GM19099 (cell line): ENCODE results near the gene ALOX5AP.

ENCODE experiments used
- POLR2A ChIP-seq: IDR thresholded peaks from 3 replicates; pipeline ENCODE4 v1.6.1; 2011; ENCODE audit warnings: low read depth; ENCODE audit not compliant: insufficient read length; ENCODE audit errors: extremely low read depth

The ALOX5AP gene

DNA sequence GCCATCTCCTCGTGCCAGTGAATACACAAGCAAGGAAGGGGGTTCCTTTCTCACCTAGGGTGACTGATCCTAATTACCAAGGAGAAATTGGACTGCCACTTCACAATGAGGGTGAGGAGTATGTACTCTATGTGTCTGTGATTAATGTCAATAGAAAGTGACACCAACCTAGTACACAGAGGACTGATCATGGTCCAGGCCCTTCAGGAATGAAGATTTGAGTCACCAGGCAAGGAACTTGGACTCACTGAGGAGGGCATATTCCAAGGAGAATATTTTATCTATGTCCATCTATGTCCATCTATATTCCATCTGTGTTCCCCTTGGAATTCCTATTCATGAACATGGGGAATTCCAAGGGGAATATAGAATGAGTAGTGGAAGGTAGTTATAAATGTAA lies 9.2 kb upstream of the ALOX5AP start:
- TF ChIP-seq POLR2A, result no peak

DNA sequence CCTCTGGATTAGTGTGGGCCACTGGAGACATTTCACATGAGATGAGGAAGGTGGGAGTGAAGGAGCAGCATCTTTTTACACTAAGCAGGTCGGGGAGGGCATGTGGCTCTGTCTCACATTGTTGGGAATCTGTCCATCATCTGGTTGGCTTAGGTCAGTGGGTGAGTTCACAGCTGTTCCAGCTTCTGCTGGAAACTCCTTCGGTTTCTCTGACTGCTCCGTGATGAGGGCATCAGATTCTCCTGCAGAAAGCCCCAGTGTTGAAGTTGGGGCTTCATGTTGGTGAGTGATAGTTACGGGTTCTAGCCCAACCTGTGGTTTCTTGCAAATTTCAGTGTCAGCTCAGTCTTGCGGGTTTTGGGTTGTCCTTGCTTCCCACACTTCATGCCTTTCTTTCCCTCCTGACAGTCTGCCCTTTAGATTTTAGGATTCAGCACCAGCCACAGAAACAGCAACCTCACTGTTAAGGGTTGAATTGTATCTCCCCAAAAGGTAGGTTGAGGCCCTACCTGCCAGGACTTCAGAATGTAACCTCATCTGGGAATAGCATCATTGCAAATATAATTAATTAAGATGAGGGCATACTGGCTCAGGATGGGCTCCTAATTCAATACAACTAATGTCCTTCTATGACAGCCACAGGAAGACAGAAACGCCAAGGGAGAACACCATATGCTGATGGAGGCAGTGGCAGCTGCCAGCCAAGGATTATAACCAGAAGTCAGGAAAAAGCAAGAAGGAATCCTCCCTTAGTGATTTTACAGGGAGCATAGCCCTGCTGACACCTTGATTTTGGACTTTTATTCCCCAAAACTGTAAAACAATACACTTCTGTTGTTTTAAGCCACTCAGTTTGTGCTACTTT lies 7.6 kb upstream of the ALOX5AP start:
- TF ChIP-seq POLR2A, result no peak

DNA sequence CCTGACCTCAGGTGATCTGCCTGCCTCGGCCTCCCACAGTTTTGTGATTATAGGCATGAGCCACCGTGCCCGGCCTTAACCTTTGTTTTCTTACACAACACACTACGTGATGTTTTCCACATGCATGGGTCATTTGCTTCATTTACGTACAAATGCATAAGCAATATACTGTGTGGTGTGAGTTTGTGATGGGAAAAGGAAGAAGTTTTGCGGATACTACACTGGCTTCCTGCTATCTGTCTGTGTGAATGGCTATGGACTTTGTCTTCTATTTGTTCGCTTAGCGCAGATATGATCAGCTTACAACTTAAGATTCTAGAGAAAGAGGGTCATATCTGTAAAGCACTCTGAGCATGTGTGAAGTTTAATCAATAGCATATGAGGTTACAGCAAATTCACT lies 5.5 kb upstream of the ALOX5AP start:
- TF ChIP-seq POLR2A, result no peak

DNA sequence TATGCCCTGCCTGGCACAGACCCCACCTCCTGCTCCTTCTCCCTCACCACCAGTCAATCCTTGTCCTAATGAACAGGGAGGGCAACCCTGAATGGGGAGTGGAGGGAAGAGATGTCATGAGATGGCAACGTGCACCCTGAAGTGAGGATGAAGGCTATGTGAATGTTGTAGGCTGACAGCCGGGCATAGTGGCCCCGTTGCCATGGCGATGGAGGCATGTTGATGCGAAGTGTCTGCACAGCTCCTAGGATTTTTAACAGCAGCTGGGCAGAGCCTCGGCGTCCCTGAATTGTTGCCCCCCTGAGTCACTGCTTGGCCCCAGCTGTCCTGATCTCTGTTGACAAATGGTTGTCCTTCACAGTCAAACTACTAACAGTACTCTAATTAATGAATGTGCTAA lies 4.8 kb upstream of the ALOX5AP start:
- TF ChIP-seq POLR2A, result no peak

DNA sequence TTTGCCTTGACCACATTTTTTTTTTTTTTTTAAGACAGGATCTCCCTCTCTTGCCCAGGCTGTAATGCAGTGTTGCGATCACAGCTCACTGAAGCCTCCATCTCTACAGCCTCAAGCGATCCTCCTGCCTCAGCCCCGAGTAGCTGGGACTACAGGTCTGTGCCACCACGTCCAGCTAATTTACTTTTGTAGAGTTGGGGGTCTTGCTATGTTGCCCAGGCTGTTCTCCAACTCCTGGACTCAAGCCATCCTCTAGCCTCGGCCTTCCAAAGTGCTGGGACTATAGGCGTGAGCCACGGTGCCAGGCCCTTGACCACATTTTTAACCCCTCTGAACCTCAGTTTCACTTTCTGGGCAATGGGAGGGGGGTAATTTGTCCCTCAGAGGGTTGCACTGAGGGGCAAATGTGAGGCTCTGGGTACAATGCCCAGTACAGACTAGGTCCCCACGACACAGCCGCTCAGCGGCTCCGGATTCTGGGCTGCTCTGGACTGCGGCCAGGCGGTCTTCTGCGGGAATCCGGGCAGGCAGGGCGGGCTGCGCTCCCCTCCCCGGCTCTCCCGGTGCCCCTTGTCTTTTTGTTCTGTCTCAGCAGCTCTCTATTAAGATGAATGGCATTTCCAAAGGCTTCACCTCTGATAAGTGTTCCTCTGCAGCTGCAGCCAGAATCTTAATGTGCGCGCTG lies 3.8 kb upstream of the ALOX5AP start:
- no peak for TF ChIP-seq POLR2A

DNA sequence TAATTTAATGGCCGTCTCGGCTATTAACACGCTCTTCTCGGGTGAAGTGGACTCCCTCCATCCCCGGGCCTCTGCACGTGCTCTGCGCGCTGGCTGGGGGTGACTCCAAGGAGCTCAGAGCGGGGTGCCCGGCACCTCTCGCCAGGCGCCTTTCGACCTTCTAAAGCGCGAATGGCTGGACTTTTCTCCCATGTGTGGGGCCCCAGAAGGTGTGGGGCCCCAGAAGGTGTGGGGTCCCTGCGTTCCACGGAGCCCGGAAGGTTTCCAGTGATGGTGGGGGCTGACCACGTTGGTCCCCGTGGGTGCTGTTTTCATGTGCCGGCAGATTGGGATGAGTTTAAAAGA lies 3.3 kb upstream of the ALOX5AP start:
- no peak for TF ChIP-seq POLR2A

DNA sequence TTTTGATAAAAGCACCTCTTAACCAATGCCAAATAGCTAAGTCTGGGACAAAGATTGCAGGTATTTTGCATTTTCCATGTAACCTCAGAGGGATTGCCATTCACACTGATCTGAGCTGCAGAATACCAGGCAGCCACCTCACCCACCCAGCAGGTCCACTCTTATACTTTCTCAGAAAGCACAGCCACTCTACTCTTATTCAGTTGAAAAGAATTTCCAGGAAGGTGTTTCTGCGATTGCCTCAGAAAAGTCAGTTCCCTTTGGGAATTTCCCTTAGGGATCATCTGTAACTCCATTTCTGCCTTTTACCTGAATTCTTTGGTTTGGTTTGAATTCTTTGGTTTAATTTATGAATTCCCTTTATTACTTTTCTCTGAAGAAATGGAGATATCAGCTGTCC lies 904 bp upstream of the ALOX5AP start:
- TF ChIP-seq POLR2A, result no peak

DNA sequence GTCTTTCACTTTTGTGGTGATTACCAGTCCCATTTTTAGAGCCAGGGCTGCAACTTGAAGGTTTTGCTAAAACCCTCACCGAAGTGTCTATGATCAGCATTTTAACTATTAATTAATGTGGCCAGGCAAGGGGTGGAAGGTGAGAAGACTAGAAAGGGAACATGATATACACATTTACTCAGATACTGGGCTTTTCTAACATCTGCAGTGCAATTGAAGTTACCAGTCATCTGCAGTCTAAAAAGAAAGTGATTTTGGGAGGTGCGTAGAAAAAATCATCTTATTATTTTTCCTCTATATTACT lies 481 bp downstream of the ALOX5AP start:
- no peak for TF ChIP-seq POLR2A

DNA sequence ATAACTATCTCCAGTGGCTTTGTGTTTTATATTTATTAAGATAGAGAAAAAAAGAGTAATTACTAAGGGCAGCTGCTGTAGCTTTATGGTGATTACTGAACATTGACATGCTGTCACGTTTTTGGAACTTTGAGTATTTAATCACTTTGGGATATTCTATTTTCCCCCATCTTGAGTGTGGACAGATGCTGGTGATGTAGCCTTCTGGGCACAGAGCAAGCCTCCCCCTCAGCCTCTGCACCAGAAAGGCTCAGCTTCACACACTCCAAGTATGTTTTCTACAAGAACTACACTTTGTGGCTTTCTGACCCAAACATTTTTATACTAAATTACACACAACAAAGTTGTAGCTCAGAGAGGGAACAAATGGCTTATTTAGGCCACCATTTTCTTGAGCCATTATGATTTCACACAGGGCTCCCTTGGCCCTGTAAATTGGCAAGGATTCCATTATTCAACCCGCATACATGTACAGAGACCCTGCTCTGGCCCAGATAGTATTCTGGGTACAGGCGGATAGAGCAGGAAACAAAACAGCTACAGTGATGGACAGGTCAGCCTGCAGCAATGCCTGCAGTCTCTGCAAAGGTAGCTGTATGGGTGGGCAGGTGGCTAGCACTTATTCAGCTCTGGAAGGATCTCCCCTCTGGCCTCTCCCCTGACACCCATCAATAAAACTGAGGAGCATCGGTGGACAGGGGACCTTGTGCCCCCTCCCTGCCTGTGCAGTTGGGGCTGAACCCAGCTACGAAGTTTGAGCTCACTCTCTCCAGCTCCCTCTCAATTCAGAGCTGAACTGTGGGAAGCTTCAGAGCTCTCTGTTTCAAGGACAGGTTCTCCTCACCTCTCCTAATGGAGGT lies 1.3 kb downstream of the ALOX5AP start:
- TF ChIP-seq POLR2A, result no peak

DNA sequence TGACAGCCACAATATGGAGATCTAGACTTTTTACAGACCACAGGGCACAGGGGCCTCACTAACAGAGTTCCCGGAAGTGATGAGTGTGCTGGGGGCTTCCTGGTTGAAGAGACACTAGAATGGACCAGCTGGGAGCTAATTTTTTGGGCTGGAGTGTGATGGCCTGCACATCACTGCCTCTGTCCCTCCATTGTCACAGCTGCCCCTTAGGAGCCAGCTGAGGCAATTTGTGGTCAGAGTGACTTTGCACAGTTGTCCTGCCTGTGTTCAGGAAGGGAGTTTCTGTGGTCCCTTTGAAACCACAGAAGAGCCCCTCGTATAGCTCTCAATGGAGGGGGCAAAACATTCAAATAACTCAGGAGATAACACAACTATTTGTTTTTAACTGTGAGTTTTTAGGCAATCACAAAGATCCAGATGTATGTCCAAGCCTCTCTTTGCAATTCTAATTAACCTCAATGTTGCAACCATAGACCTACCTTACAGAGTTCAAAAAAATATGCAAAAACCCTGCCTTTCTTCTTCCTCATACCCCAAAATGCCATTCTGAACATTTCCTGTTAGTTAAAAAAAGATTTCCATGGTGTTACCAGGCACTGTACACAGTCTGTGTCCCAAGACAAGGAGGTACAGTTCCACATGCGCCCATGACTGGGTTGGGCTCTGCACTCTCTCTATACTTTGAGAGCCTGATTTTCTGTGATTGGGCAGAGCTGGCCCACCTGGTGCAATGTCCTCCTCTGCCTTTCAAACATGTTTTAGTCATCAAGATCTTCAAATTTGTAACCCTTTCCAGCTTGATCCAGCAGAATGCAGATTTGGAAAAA lies 2.4 kb downstream of the ALOX5AP start:
- no peak for TF ChIP-seq POLR2A

DNA sequence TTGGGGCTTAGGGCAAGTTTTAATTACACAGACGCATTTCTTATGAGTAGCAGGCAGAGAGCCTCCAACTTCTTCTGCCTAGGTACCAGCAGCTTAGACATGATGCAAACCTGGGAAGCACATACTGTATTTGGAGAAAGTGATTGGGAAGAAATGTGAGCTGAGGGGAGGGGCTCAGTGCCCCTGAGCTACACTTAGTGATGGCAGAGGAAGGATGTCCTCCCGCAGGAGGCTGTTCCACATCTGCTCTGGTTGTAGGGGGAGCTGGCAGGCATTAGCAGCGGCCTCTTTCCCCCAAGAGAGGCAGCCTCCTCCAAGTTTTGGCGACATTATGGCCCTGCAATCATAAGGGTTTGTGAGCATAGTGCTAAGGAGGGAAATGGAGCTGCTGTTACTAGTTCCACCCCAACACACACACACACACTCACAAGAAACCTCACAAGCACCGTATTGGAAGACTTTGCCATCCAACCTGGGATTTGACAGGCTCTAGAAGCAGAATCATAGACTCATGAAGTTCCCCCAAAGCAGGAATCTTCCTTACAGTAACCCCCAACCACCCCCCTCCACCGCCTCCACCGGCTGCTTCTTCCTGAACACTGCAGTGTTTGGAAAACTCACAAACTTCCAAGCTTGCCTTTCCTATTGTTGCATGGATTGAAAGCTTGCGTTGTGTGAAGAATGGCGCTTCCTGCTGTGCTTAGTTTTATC lies 3.3 kb downstream of the ALOX5AP start:
- TF ChIP-seq POLR2A, result no peak

DNA sequence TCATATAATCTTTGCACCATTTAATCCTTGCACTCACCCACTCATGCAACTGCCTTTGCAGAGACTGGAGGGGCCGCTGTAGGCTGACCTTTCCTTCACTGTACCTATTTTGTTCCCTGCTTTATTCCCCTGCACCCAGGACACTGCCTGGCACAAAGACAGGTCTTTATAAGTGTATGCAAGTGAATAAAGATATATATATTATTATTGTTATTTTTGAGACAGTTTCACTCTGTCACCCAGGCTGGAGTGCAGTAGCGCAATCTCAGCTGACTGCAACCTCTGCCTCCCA lies 3.8 kb downstream of the ALOX5AP start:
- no peak for TF ChIP-seq POLR2A

DNA sequence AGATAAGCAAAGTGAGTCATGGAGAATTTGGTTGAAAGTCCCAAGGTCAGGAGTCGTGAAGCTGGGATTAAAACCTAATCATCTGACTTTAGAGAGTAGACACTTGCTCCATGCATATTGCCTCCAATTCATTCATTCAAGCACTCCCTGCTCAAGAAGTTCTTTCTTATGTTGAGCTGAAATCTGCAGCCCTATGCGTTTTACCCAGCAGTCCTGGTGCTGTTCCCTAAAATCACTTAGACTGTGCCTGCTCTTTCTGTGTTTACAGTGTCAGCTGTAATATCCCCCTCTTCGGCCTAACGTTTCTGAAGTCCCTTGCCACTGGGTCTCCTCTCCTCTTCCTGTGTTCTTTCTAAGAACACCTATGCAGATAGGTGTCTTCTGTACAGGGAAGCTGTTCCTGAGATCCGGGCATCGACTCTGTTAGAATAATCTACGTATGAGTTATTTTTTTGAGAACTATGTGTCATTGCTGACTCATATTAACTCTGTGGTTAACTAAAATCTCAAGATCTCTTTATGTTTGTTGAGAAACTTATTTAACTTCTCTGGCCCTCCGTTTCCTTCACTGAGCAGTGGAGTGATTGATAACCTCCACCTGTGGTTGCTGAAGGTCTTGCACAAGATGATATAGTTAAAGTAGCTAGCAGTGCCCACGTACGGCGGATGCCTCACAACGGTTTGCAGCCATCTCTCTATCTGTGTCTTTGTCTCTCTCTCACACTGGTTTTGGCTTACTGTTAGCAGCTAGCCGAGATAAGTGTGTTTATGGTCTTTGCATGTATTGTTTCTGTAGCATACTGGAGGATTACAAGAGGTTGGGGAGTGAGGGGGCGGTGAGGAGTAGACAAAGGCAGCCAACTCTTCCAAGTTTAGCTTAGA lies 4.7 kb downstream of the ALOX5AP start:
- no peak for TF ChIP-seq POLR2A

DNA sequence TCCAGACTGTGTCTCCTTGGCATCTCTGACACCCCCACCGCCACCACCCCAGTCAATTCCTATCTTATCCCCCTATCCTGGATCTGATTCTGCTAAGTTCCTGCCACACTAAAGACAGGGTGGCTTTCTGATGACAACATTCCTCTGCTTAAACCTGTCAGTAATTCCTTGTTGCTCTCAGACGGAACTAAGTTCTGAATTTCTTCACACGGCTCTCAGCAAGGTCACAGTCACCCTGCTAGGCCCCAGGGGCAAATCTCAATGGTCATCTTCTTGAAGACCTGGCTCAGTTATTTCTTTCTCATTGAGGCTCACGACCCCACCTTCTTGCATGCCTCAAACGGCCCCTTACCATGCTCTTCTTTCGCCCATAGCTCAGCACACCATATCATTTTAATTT lies 7.6 kb downstream of the ALOX5AP start:
- no peak for TF ChIP-seq POLR2A
